SJCRH30 (cell line): ENCODE measurements around the gene IL25. TPM values are rescaled to one million over a fixed set of nuclear protein-coding genes. Genes with fewer than 3 reads are reported as not detected.
"Not testable (repeated sequence)": the region's sequence is repeated elsewhere in the genome, so short reads cannot be mapped to it uniquely, and the experiment has no call there.

Experiments
- DNase-seq, 2 experiments: peaks; one replicate each; pipeline ENCODE4 v3.0.0-alpha.2; 2015 to 2020
- H3K27ac ChIP-seq: fragments of 250-450 bp; sonication (Bioruptor Pico); 2 replicates; pipeline ENCODE4 v1.5.1; 2020; ENCODE audit warnings: mild to moderate bottlenecking, moderate library complexity
- H3K27me3 ChIP-seq: fragments of 250-450 bp; sonication (Bioruptor Pico); 2 replicates; pipeline ENCODE4 v1.5.1; 2020; ENCODE audit warnings: mild to moderate bottlenecking, moderate library complexity
- H3K36me3 ChIP-seq: fragments of 250-450 bp; sonication (Bioruptor Pico); 2 replicates; pipeline ENCODE4 v1.5.1; 2020; ENCODE audit warnings: mild to moderate bottlenecking, moderate library complexity
- H3K4me1 ChIP-seq: fragments of 250-450 bp; sonication (Bioruptor Pico); 2 replicates; pipeline ENCODE4 v1.5.1; 2020; ENCODE audit warnings: mild to moderate bottlenecking, moderate library complexity
- H3K4me3 ChIP-seq: fragments of 250-450 bp; sonication (Bioruptor Pico); 2 replicates; pipeline ENCODE4 v1.5.1; 2020; ENCODE audit warnings: mild to moderate bottlenecking, moderate library complexity
- H3K9me3 ChIP-seq: fragments of 250-450 bp; sonication (Bioruptor Pico); replicated peaks from 2 replicates; pipeline ENCODE4 v1.5.1; 2020; ENCODE audit warnings: mild to moderate bottlenecking, moderate library complexity
- total RNA-seq: library from RNA; depleted of rRNA; stranded (reverse); fragments of >200 nt; shearing (Covaris generic); gene quantifications from 2 replicates; pipeline ENCODE4 v1.2.3, GENCODE V29; 2014; rRNA removed

The IL25 gene
- total RNA-seq = not detected in 2 replicates

- no peaks in the 10 kb centered on the region for H3K4me1 ChIP-seq
- H3K9me3 ChIP-seq = no peaks in the 10 kb centered on the region
- DNase-seq = no peak
- H3K36me3 ChIP-seq = no peaks in the 10 kb centered on the region
- H3K4me3 ChIP-seq = no peak within 1 kb of the TSS
- no peak within 1 kb of the TSS for H3K27ac ChIP-seq
- H3K27me3 ChIP-seq = peaks cover 6% of the 10 kb centered on the region
Observed at GRCh38 chr14:23372509-23372908, at the start of gene IL25. IL25 (plus strand) TSS chr14:23372809.

- no peak for DNase-seq
- no peak overlapping the region for H3K4me3 ChIP-seq
- peaks cover 33% of the 10 kb centered on the region for H3K36me3 ChIP-seq
- peaks cover 10% of the 10 kb centered on the region for H3K4me1 ChIP-seq
- no peaks in the 10 kb centered on the region for H3K9me3 ChIP-seq
- no peaks in the 10 kb centered on the region; the same call in 1 of the 2 replicates for H3K27me3 ChIP-seq
- no peak overlapping the region for H3K27ac ChIP-seq
Observed at GRCh38 chr14:23323838-23324454, 48.7 kb upstream of the IL25 start.

- DNase-seq = no peak
- no peaks in the 10 kb centered on the region for H3K9me3 ChIP-seq
- no peaks in the 10 kb centered on the region; the same call in 1 of the 2 replicates for H3K27me3 ChIP-seq
- no peak overlapping the region for H3K27ac ChIP-seq
- peaks cover 33% of the 10 kb centered on the region for H3K36me3 ChIP-seq
- peaks cover 10% of the 10 kb centered on the region for H3K4me1 ChIP-seq
- H3K4me3 ChIP-seq = no peak overlapping the region
Observed at GRCh38 chr14:23324455-23324846, 48.2 kb upstream of the IL25 start.

GRCh38 chr14:23324993-23325392 is 47.6 kb upstream of the IL25 start:
- H3K27ac ChIP-seq = no peak overlapping the region
- H3K4me1 ChIP-seq = peaks cover 8% of the 10 kb centered on the region
- H3K27me3 ChIP-seq = no peaks in the 10 kb centered on the region; the same call in 1 of the 2 replicates
- no peaks in the 10 kb centered on the region for H3K9me3 ChIP-seq
- no peak overlapping the region for H3K4me3 ChIP-seq
- peaks cover 33% of the 10 kb centered on the region for H3K36me3 ChIP-seq
- DNase-seq = no peak

- H3K4me3 ChIP-seq, H3K4me1 ChIP-seq, DNase-seq, H3K27me3 ChIP-seq, H3K27ac ChIP-seq, H3K9me3 ChIP-seq: not testable (repeated sequence)
- peaks cover 33% of the 10 kb centered on the region for H3K36me3 ChIP-seq
Observed at GRCh38 chr14:23325746-23326145, 46.9 kb upstream of the IL25 start.

- Histone ChIP-seq H3K4me1 (peaks cover 3% of the 10 kb centered on the region; the same call in 1 of the 2 replicates), H3K9me3 (no peaks in the 10 kb centered on the region), H3K36me3 (peaks cover 33% of the 10 kb centered on the region), H3K4me3 (no peak overlapping the region), H3K27me3 (peaks cover 8% of the 10 kb centered on the region; the same call in 1 of the 2 replicates), H3K27ac (no peak overlapping the region)
- DNase-seq = no peak
Observed at GRCh38 chr14:23326491-23327332, 45.9 kb upstream of the IL25 start.

GRCh38 chr14:23327947-23328744 is 44.5 kb upstream of the IL25 start:
- peaks cover 19% of the 10 kb centered on the region for H3K36me3 ChIP-seq
- H3K9me3 ChIP-seq = no peaks in the 10 kb centered on the region
- no peak overlapping the region for H3K4me3 ChIP-seq
- peak; percentile 67 to 91 for DNase-seq
- H3K27me3 ChIP-seq = peaks cover 8% of the 10 kb centered on the region; the same call in 1 of the 2 replicates
- H3K27ac ChIP-seq = no peak overlapping the region
- no peaks in the 10 kb centered on the region for H3K4me1 ChIP-seq

GRCh38 chr14:23335623-23336022 is 37.0 kb upstream of the IL25 start:
- Histone ChIP-seq H3K4me1 (no peaks in the 10 kb centered on the region), H3K27ac (no peak overlapping the region), H3K27me3 (0 out of 2 replicates have a peak, but pooled peaks cover 2% of the 10 kb centered on the region), H3K36me3 (no peaks in the 10 kb centered on the region), H3K9me3 (peaks cover 14% of the 10 kb centered on the region), H3K4me3 (no peak overlapping the region)
- no peak for DNase-seq

- H3K4me3 ChIP-seq = no peak overlapping the region
- 0 out of 2 replicates have a peak, but pooled peaks cover 3% of the 10 kb centered on the region for H3K27me3 ChIP-seq
- H3K36me3 ChIP-seq = no peaks in the 10 kb centered on the region
- peaks cover 14% of the 10 kb centered on the region for H3K9me3 ChIP-seq
- no peak overlapping the region for H3K27ac ChIP-seq
- no peaks in the 10 kb centered on the region for H3K4me1 ChIP-seq
- no peak for DNase-seq
Observed at GRCh38 chr14:23339506-23340268, 32.9 kb upstream of the IL25 start.

- DNase-seq = no peak
- Histone ChIP-seq H3K4me3 (no peak overlapping the region), H3K27ac (no peak overlapping the region), H3K36me3 (no peaks in the 10 kb centered on the region), H3K9me3 (peaks cover 4% of the 10 kb centered on the region), H3K27me3 (0 out of 2 replicates have a peak, but pooled peaks cover 3% of the 10 kb centered on the region), H3K4me1 (no peaks in the 10 kb centered on the region)
Observed at GRCh38 chr14:23344481-23344880, 28.1 kb upstream of the IL25 start.

GRCh38 chr14:23345987-23346692 is 26.5 kb upstream of the IL25 start:
- Histone ChIP-seq H3K27me3 (0 out of 2 replicates have a peak, but pooled peaks cover 3% of the 10 kb centered on the region), H3K27ac (no peak overlapping the region), H3K4me3 (no peak overlapping the region), H3K36me3 (no peaks in the 10 kb centered on the region), H3K4me1 (no peaks in the 10 kb centered on the region), H3K9me3 (no peaks in the 10 kb centered on the region)
- no peak for DNase-seq

- Histone ChIP-seq H3K4me1 (no peaks in the 10 kb centered on the region), H3K9me3 (no peaks in the 10 kb centered on the region)
- no peak for DNase-seq
Observed at GRCh38 chr14:23346693-23347405, 25.8 kb upstream of the IL25 start.

More at GRCh38 chr14:23346693-23347405, 25.8 kb upstream of the IL25 start:
- Histone ChIP-seq H3K36me3 (no peaks in the 10 kb centered on the region), H3K27ac (no peak overlapping the region), H3K27me3 (0 out of 2 replicates have a peak, but pooled peaks cover 3% of the 10 kb centered on the region), H3K4me3 (no peak overlapping the region)
